LHCN-M2 (cell line): ENCODE results near the gene TEX54. TPM values are rescaled to one million over a fixed set of nuclear protein-coding genes. Genes with fewer than 3 reads are reported as not detected.

ENCODE experiments used
- DNase-seq: peaks from one replicate; pipeline ENCODE4 v3.0.0-alpha.2; 2012; ENCODE audit warnings: low read depth
- total RNA-seq: library from RNA; depleted of rRNA; stranded (reverse); fragments of >200 nt; gene quantifications from 2 replicates; pipeline ENCODE4 v1.2.3, GENCODE V29; 2014; rRNA removed

The TEX54 gene
- total RNA-seq, 1 experiment from 2014 or later: not detected

DNA sequence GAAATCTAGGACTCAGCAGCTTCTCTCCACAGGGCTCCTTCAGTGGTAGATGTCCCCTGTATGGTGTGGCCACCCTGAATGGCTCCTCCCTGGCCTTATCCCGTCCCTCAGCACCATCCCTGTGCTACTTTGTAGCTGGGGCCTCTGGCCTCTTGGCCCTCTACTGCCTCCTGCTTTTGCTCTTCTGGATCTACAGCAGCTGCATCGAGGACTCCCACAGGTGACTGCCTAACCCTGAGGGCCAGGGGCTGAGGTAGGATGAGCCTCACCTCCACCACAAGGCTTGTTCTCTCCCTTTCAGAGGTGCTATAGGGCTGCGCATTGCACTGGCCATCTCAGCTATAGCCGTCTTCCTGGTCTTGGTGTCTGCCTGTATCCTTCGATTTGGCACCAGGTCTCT is 43.6 kb downstream of the TEX54 start:
- DNase-seq: no peak

DNA sequence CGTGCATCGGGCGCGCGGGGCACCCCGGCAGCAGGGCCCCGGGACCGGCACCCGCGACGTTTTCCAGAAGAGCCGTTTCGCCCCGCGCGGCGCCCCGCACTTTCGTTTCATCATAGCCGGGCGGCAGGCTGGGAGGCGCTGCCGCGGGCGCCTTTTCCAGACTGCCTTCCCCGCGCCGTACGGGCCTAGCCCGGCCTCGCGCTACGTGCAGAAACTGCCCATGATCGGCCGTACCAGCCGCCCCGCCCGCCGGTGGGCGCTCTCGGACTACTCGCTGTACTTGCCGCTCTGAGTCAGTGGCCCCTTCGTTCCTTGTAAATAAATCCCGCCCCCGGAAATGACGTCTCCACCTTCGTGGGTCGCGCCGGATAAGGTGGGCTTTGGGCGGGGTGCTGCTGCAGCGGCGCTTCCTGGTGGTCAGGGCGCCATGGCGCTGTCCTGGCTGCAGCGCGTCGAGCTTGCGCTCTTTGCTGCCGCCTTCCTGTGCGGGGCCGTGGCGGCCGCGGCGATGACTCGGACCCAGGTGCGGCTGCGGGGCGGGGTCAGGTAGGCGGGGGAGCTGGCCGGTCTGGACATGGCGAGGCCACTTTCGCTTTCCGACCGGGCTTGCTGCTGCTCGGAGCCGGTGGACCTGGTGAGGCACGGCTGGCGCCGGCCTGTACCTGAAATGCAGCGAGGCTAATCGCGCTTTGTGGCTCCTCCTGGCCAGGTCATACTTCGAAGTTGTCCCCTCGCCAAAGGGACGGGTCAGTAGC is 45.5 kb downstream of the TEX54 start, which contains the start of gene TMEM179B:
Gene TMEM179B (plus strand): TSS at position 398 of the 755 bp plus-strand sequence. CDS start 30 bp downstream, at position 428.
- peak; percentile 98 for DNase-seq

GRCh38 chr11:62786318-62787004 is 46.2 kb downstream of the TEX54 start:
- DNase-seq: peak; percentile 77

DNA sequence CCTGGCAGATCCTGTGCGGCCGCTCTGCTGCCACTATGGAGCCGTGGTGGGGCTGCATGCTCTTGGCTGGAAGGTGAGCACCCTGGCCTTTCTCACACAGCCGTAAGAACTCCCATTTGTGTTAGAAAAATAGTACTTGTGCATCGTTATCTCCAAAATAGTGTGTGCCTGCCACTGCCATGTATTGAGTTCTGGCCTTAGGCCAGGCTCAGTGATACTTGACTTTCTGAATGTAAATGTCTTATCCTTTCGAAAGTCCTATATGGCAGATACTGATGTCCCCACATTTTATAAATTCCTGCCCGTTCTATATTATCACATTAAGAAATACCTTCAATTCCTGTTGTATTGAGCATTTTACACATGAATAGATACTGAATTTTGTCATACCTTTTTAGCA is 49.9 kb downstream of the TEX54 start:
- DNase-seq: no peak

Other genes starting within 250 kb of the TEX54 start
- 9.0 and 9.8 TPM in 2 replicates for gene TUT1, start 241.3 kb downstream of the TEX54 start, total RNA-seq
- 142 and 149 TPM in 2 replicates for gene MTA2, start 231.0 kb downstream of the TEX54 start, total RNA-seq
- gene EML3, start 220.1 kb downstream of the TEX54 start, total RNA-seq: 41.5 and 46.8 TPM in 2 replicates
- 8.9 and 10.3 TPM in 2 replicates for gene ROM1, start 219.6 kb downstream of the TEX54 start, total RNA-seq
- 74.1 and 92.8 TPM in 2 replicates for gene B3GAT3, start 210.9 kb downstream of the TEX54 start, total RNA-seq
- 267 and 299 TPM in 2 replicates for gene GANAB, start 186.2 kb downstream of the TEX54 start, total RNA-seq
- gene INTS5, start 179.5 kb downstream of the TEX54 start, total RNA-seq: 27.9 and 28.1 TPM in 2 replicates
- 55.7 and 72.4 TPM in 2 replicates for gene C11orf98, start 167.6 kb downstream of the TEX54 start, total RNA-seq
- gene CSKMT, start 167.5 kb downstream of the TEX54 start, total RNA-seq: 3.2 and 8.7 TPM in 2 replicates
- 11.0 and 16.4 TPM in 2 replicates for gene UQCC3, start 161.2 kb downstream of the TEX54 start, total RNA-seq
- gene LBHD1, start 160.6 kb downstream of the TEX54 start, total RNA-seq: 3.7 and 4.7 TPM in 2 replicates
- 97.0 and 122 TPM in 2 replicates for gene UBXN1, start 153.8 kb downstream of the TEX54 start, total RNA-seq
- gene LRRN4CL, start 143.3 kb downstream of the TEX54 start, total RNA-seq: 41.4 and 68.1 TPM in 2 replicates
- gene BSCL2, start 125.4 kb downstream of the TEX54 start, total RNA-seq: 80.1 and 86.2 TPM in 2 replicates
- not detected in 2 replicates for gene GNG3, start 125.2 kb downstream of the TEX54 start, total RNA-seq
- 8.7 and 14.4 TPM in 2 replicates for gene HNRNPUL2, start 105.4 kb downstream of the TEX54 start, total RNA-seq
- 31.8 and 53.4 TPM in 2 replicates for gene TTC9C, start 104.4 kb downstream of the TEX54 start, total RNA-seq
- gene ZBTB3, start 78.7 kb downstream of the TEX54 start, total RNA-seq: 6.7 and 9.2 TPM in 2 replicates
- gene POLR2G, start 71.3 kb downstream of the TEX54 start, total RNA-seq: 82.5 and 86.6 TPM in 2 replicates
- gene TAF6L, start 61.4 kb downstream of the TEX54 start, total RNA-seq: 21.7 and 25.9 TPM in 2 replicates
- gene TMEM179B, start 45.4 kb downstream of the TEX54 start, total RNA-seq: 53.6 and 78.5 TPM in 2 replicates
- 26.9 and 32.6 TPM in 2 replicates for gene TMEM223, start 40.8 kb downstream of the TEX54 start, total RNA-seq
- gene NXF1, start 27.4 kb downstream of the TEX54 start, total RNA-seq: 34.2 and 39.6 TPM in 2 replicates
- 21.5 and 25.2 TPM in 2 replicates for gene STX5, start 790 bp downstream of the TEX54 start, total RNA-seq
- gene WDR74, start 6.7 kb upstream of the TEX54 start, total RNA-seq: 56.5 and 56.6 TPM in 2 replicates
- gene SLC3A2, start 48.1 kb upstream of the TEX54 start, total RNA-seq: 121 and 132 TPM in 2 replicates
- gene CHRM1, start 88.5 kb upstream of the TEX54 start, total RNA-seq: not detected in 2 replicates
- gene SLC22A6, start 152.1 kb upstream of the TEX54 start, total RNA-seq: not detected in 2 replicates
- not detected in 2 replicates for gene SLC22A8, start 183.0 kb upstream of the TEX54 start, total RNA-seq